Bronchus fibroblast of lung (primary cell): ENCODE measurements around the gene GRM2. TPM values are rescaled to one million over a fixed set of nuclear protein-coding genes. Genes with fewer than 3 reads are reported as not detected.

Experiments used
- total RNA-seq: library from RNA; depleted of rRNA; stranded (reverse); fragments of >200 nt; gene quantifications from 2 replicates; pipeline ENCODE4 v1.2.3, GENCODE V29; 2015

GRM2 gene
- total RNA-seq, result under 0.01 TPM in 1 of 2 replicates, not detected in the other

GRCh38 chr3:51706788-51707731 is at the start of gene GRM2:
GRM2 (plus strand) TSS chr3:51707068; CDS start chr3:51708984, 1,916 bp downstream.

GRCh38 chr3:51670823-51671733 is 35.8 kb upstream of the GRM2 start, which contains the start of gene TEX264:
TEX264 (plus strand) TSS chr3:51671252; CDS start chr3:51674305, 3,053 bp downstream.

Other genes starting within 250 kb of the GRM2 start
- gene DCAF1, start 207.1 kb upstream of the GRM2 start, total RNA-seq, result 7.7 and 10.8 TPM in 2 replicates
- 7.4 and 7.6 TPM in 2 replicates for gene RAD54L2, start 168.3 kb upstream of the GRM2 start, total RNA-seq
- 57.2 and 63.2 TPM in 2 replicates for gene TEX264, start 35.8 kb upstream of the GRM2 start, total RNA-seq
- not detected in 2 replicates for gene IQCF6, start 72.2 kb downstream of the GRM2 start, total RNA-seq
- not detected in 2 replicates for gene IQCF2, start 154.5 kb downstream of the GRM2 start, total RNA-seq
- gene IQCF5, start 168.5 kb downstream of the GRM2 start, total RNA-seq, result not detected in 2 replicates
- gene IQCF1, start 196.3 kb downstream of the GRM2 start, total RNA-seq, result not detected in 2 replicates
- gene RRP9, start 234.8 kb downstream of the GRM2 start, total RNA-seq, result 33.3 and 34.5 TPM in 2 replicates
- gene PARP3, start 235.3 kb downstream of the GRM2 start, total RNA-seq, result 11.4 and 12.5 TPM in 2 replicates
- 0.15 and 0.34 TPM in 2 replicates for gene GPR62, start 248.3 kb downstream of the GRM2 start, total RNA-seq